Measurements from ENCODE around the gene FLNB.
"Not testable (repeated sequence)": the region's sequence is repeated elsewhere in the genome, so short reads cannot be mapped to it uniquely, and the experiment has no call there.

The FLNB gene

DNA sequence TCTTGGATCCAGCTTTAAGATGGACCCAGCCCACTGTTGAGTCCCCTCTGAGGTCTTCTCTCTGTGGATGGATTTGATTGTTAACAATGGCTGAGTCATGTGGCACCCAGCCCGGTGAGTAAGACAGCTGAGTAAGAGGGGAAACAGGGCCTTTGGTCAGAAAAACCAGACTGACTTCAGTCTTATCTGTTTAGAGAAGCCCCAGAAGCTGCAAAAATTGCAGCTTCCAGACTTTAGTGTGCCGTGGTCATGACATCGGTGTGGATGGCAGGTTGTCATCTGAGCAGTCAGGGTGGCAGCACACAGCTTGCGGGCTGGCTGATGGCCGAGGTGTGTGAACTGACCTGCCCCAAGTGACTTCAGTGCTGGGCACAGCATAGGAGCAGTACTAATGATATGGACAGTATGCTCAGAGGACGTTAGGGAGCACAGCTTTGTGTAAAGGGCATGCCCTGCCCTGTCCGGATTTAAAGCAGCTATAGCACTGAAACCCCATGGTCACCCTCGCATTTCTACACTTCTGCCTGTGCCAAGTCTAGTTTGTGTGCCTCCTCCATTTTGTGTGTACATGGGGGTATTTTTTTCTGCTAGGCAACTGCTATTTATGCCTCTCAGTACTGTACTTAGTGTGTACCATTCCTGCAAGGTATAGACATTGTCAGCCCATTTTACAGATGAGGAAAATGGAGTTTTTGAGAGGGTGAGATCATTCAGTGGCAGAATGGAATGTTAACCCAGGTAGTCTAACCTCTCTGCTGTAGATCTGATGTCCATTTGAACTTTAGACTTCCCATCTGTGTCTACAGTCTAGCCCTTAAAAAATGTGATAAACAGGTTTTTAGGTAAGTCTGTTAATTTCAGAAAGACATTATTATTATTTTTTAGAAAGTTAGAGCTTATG, 44.4 kb downstream of the FLNB start:
- DNase-seq (ENCODE audit: low spot score): no peak

DNA sequence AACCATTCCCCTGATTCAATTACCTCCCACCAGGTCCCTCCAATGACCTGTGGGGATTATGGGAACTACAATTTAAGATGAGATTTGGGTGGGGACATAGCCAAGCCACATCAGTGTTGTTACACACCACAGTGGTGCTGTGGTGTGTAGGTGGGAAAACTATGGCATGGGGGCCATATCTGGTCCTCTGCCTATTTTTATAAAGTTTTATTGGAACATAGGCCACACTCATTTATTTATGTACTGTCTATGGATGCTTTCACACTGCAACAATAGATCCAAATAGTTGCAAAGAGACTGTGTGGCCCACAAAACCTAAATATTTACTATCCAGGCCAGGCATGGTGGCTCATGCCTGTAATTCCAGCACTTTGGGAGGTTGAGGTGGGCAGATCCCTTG, 46.4 kb downstream of the FLNB start:
- no peak for DNase-seq (ENCODE audit: low spot score)

DNA sequence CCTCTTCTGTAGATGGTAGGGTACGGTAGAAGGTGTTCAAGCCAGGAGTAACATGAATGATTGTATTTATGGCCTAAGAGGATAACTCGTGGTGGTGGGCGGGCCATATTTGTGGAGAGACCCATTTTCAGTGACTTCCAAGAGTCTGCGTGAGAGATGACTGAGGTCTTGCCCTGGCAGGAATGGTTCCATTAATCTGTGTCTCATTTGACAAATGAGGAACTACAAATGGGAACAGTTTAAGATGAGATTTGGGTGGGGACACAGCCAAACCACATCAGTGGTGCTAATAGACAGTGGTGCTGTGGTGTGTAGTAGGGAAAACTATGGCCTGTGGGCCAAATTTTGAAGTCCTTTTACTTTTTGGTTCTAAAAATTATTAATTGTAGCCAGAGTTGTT, 47.1 kb downstream of the FLNB start:
- DNase-seq (ENCODE audit: low spot score): no peak

DNA sequence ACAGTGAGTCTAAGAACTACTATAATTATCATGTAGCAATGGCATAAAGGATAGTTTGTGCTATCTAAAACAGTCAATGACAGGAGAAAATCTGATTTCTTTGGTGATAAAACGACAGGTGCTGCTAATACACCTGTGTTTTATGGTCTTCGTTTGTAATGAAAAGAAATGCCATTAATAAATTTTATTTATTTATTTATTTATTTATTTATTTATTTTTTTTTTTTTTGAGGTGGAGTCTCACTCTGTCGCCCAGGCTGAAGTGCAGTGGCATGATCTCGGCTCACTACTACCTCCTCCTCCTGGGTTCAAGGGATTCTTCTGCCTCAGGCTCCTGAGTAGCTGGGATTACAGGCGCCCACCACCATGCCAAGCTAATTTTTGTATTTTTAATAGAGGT, 47.7 kb downstream of the FLNB start:
- DNase-seq (ENCODE audit: low spot score): not testable (repeated sequence)

DNA sequence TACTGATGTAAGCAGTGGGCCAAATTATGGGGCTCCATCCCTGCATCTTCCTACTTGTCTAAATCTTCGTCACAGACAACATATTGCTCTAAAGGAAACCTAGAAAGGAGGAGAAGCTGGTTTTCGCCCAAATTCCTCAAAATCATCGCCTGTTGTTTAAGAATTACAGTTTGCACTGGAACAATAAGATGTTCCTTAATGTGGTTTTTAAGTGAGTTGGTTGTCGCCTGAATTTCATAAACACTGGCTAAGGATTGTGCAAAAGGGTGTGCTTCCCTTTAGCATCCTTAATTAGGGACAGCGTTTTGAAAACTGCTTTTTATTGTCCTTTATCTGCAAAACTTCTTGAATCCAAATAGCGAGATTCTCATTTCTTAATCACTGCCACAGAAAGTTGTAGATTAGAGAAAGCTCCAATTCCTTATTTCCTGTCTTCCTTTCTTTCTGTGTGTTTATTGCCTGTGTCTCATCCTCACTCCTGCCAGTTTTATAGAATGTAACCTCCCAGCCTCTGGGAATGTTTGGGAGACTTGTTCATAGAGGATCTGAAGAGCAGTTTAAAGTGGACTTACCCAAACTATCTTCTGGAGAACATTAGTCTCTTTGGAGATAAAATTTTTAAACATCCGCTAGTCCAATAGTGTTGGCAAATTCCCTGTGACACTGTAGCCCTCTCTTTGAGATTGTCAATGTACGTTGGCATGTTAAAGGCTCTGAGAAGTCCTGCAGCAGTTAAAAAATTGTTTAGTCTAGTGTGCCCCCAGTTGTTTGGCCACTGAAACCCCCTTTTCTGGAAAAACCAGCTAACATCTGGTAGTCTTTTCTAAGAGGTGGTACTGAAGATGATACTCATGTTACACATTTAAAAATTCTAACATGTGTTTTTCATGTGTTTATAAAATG, 50.4 kb downstream of the FLNB start:
- DNase-seq (ENCODE audit: low spot score): no peak

DNA sequence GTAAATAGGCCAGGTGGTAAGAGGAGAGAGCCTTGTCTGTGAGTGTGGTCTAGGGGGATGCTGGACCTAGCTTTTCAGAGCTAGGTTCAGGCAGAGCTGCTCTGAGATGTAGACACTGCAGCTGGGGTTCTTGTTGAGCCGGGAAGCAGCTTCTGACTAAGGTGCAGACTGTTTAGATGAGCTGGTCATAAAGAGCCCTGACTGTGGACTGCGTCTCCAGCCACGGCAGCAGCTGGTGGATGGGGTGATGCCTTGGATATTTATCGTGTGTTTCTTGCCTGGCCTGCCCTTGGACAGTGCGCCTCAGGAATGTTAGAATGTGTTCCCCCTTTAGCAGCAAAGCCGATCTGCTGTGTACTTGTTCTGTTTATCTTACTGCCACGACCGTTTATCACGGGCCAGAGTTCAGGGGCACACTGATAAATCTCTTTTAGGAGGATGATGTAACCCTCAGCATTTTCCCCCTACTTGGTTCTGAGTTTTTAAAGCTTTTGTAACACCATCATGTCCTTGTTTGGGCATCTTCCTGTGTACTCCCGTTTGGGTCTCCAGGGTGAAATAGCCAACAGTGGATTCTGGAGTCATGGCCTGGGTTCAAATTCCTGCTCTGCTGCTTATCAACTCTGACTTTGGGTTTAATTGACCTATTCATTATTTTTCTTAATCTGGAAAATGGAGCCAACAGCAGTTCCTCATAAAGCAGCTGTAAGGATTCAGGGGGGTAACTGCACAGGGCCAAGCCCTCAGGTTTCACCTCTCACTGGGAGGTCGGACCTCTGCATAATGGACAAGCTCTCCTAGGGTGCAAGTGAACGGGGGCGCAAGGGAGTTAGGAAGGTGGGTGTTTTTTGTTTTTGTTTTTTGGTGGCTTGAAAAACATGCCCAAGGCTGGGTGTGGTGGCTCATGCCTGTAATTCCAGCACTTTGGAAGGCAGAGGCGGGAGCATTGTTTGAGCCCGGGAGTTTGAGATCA, 51.4 kb downstream of the FLNB start:
- no peak for DNase-seq (ENCODE audit: low spot score)

DNA sequence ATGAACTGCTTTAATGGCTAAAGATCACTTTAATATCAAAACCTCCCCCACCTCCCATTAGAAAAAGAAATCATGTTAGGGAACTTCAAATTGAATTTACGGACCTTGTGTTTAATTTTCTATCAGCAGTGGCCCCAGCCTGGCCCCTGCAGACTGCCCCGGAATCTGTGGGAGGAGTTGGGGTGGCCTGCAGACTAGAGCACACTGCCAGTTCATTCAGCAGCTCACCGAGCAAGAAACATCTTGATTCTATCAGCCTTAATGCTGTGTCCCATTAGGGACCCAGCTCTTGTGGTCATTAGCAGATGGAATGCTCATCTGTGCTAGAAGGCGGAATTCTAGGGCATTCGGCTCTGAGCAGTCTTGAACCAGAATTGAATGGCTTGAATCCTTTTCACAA, 54.2 kb downstream of the FLNB start:
- DNase-seq (ENCODE audit: low spot score): no peak

DNA sequence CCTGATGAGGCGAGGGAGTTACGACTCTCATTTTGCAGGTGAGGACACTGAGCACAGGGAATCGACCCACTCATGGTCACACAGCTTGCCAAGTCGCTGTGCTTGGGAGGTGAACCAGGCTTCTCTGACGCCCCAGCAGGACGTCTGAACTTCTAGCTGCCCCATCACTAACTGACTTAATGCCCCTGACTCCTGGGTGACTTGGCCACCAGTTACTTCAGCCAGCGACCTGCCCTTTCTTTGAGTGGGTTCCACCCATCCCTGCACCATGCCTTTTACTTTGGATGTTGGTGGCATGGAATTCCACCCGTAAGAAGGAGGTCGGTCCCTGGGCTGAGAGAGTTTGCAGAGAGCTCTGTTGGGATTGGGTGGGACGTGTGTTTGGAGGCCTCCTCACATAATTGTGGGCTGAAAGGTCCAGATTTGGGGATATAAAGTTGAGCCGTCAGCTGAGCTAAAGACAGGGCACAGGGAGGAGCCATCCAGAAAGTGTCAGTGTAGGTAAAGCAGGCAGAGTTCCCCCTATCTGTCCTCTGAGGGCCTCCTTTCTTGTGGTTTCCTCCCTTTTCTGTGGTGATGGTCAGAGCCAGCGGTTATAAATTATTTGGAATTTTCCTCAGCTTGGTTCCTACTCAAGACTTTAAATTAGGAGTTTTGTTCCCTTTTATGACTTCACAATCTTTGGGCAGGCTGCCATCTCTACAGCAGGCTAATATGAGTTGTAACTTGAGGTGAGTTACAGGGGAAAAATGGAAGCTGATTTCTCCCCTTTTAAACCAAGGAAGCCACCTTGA, 55.0 kb downstream of the FLNB start:
- no peak for DNase-seq (ENCODE audit: low spot score)

DNA sequence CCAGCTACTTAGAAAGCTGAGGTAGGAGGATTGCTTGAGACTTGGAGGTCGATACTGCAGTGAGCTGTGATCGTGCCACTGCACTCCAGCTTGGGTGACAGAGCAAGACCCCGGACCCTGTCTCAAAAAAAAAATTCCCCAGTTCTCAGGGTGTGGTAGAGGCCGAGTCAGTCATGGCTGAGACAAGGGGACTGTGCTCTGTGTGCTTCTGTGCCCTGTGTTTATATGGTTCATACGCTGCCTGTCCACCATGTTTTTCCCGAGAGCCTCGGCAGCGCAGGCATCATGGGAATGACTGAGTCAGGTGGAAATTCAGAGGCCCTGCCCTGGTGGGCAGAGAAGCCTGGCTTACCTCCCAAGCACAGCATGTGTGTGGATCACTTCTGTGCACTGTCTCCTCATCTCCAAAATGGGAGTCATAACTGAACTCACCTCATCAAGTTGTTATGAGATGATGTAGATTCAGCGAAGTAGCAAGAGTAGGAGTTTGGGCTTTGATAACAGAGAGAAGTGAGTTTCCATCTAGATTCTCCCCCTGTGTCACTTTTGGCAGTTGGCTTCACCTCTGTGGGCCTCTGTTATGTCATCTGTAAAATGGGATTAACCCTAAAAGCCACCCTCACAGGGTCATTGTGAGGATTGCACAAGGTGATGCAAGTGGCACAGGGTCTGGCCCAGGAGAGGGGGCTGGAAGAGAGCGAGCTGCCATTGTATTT, 56.9 kb downstream of the FLNB start:
- no peak for DNase-seq (ENCODE audit: low spot score)

DNA sequence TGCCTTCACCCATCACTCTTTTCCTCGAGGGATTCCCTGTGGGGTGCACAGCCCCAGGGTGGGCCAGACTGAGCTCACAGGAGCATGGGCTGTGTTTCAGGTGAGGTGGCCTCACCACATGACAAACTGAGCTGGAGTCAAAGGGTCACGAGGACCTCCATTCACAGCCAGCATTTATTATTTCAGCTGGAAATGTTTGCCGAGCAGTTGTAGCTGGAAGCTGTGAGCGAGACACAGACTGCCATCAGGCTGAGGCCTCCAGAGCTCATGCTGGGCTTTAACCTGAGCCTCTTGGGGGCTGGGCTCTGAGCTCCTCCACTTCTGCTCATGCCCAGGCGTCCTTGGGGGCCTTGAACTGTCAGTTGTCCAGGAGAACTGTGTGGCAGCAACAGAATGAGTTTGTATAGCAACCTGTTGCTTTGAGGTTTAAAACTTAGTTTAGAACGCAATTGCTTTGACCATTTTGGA, 57.5 kb downstream of the FLNB start:
- DNase-seq (ENCODE audit: low spot score): no peak

DNA sequence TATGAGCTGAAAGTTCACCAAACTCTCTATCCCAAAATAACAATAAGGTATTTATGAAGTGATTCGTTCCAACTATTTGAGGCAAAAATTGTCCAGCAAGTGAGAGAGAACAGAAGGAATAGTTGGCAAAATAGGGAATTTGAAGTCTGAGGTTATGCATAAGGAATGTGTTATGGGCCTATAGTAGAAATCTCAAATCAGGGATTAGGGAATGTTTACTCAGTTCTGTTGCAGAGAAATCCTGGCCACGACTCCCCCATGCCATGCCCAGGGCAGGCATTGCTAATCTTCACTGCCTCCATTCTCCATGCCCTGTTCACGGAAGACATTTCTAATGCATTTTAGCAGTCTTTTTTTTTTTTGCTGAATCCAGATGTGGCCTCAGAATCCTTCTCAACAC, 58.6 kb downstream of the FLNB start:
- no peak for DNase-seq (ENCODE audit: low spot score)

DNA sequence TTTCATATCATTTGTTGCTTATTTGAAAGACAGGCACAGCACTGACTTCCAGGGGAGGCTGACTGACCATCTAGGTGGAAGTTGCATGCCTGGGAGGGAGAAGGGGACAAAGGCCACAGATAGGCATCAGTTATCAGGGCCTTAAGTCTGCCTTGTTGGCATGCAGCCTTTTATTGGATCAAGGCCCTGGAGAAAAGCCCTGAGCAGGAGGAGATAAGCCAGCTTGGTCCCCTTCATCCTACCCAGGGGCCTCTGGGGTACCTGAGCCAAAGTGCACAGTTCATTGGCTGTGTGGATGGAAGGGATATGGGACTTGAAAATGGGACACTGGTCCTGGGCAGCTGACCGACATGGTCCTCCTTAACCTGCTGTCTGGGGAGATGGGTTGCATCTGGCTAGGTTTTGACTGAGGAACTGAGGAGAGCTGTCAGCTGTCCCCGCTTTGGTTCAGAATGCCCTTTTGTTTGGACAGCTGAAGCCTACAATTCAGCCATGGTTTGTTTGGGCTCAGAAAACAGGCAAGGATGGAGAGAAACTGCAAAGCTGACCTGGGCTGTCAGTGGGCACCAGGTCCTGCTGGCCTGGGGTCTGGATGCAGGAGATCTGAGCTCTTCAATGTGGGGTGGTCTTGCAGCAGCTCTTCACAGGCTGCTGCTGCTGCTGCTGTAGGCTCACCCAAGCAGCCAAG, 60.0 kb downstream of the FLNB start:
- no peak for DNase-seq (ENCODE audit: low spot score)

DNA sequence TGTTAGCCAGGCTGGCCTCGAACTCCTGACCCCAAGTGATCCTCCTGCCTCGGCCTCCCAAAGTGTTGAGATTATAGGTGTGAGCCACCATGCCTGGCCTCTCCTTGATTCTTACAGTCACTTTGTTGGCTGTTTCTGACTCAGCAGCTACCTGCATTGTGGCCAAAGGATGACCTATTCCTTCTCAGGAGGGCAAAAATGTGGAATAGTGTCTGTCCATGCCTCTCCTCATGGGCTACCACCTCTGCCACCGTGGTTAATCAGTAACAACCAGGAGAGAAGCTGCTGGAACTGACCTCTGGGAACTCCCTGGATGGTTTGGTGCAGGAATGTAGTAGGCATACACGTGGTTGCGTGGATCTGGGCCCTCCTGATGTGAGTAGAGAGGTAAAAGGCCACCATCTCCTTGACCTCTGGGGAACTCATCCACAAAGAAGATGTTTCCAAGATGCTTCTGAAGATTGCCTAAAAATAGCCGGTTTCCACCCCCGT, 63.3 kb downstream of the FLNB start:
- no peak for DNase-seq (ENCODE audit: low spot score)

DNA sequence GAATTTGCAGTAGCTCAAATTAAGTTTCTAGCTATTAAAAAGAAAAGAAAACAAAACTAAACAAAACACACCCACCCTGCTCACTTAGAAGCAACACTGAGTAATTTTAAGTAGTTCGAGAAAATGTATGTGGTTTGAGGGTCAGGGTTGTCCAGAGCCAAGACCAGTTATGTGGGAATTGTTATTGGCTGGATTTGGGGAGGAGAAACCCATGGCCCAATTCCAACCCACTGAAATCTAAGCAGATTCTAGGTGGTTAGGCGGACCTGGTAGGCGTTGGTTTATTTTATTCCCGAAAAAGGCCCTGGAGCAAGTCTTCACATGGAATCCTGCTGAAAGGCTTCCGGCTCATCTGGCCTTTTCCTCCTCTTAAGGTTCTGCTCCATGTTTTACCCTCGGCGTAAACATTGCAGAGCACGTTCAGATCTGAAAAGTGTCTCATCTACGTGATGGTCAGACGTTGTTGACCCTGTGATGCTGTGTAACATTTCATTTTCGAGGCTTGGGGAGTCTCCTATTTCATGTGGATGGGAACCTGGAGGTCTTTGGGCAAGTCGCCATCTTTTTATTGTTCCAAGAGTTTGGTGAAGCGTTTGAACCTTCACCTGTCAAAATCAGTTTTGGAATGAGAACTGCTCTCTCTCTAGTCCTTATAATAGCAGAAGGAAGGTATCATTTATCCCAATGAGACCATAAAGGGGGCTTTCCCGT, 64.0 kb downstream of the FLNB start:
- DNase-seq (ENCODE audit: low spot score): no peak

DNA sequence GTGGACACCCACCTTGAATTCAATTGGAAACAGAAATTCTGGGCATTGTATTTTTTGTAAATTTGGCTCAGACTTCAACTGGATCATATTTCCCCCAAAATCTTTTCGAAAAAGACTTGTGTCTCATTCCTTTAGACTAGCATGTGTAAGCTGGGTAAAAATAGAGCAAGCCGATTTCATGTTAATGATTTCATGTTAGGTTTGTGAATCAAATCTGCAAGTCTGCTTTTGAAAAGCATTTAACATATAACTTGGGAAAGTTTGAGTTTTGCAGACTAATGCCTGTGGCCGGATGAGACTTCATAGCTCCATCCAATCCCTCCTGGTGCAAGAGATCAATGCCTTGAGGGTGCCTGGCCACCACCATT, 64.5 kb downstream of the FLNB start:
- DNase-seq (ENCODE audit: low spot score): no peak

DNA sequence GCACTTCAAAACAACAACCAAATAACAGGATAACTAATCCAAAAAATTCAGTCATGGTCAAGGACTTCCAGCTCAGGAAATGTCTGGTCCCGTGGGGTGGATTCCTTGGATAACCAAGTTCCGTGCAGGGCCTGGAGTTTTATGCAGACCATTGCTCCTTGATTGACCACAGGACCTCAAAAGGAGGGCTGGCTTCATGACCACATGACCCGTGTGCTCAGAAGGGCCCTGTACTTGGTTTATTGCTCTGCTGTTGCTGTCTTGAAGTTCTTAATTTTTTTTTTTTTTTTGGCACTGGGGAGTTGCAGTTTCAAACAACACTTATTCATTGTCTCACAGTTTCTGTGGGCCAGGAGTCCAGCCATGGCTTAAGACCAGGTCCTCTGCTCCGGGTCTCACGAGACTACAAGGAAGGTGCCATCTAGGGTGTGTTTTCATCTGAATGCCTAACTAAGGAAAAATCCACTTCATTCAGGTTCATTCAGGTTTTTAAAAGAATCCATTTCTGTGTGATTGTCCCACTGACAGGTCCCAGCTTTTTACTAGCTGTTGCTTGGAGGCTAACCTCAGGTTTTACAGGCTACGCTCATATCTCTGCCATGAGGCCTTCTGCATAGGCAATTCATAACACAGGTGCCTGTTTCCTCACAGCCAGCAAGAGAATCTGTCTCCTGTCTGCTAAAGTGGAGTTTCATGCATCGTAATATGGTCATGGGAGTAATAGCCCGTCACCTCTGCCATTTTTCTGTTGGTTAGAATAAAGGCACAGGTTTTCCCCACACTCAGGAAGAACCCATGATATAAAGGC, 65.3 kb downstream of the FLNB start:
- peak; percentile 10 for DNase-seq (ENCODE audit: low spot score)

DNA sequence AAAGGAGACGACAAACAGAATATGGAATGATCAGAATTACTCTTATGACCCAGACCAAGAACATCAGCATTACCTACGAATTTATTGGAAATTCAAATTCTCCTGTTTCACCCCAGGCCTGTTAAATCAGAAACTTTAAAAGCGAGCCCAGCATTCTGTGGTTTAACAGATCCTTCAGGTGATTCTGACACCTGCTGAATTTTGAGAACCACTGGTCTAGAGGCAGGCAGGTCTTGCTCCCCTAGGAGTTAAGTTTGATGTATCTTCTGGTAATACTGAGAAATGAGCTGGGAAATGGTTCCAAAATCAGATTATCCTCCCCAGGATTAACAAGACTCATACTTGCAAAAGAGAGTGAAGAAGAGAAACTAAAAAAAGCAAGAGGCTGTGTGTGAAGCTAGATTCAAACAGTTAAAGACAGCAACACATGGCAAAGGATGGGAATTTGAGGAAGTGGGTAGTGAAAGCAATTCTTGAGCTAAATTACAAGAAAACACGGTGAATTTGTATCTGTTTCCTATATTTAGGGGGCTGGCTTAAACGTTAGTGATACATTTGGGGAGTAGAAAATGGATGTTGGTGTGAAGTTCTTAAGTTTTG, 66.0 kb downstream of the FLNB start:
- DNase-seq (ENCODE audit: low spot score): peak; percentile 39

DNA sequence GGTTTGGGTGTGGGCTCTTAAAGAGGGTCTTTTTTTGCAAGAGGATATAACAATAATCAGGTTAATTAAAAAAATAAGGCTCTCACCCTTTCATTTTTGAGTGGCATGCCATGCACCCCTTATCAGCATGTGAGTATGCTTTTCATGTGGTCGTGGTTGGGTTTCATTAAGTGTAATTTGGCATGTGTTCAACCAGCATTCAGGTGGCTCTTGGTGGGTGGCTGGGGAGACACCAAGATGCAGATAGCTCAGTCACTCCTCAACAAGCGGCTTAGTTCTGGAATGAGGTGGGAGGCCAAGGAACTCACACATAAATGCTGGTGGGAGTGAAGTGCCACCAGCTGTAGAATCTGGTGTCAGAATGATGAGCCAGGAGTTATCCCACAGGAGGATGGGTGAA, 66.8 kb downstream of the FLNB start:
- no peak for DNase-seq (ENCODE audit: low spot score)

Measured in NAMALWA (cell line).